Ascending aorta (tissue), 2 donors: ENCODE measurements around the gene PITPNC1. TPM values are rescaled to one million over a fixed set of nuclear protein-coding genes. Genes with fewer than 3 reads are reported as not detected.
"Not testable (repeated sequence)": the region's sequence is repeated elsewhere in the genome, so short reads cannot be mapped to it uniquely, and the experiment has no call there.

Experiments used
- DNase-seq, 2 donors: peaks; one replicate each; pipeline ENCODE4 v3.0.0-alpha.2; 2019; ENCODE audit warnings: low spot score in 2 of 2
- H3K27ac ChIP-seq, 2 donors: fragments of 200-600 bp; sonication (generic); one replicate each; pipeline ENCODE4 v1.5.1; 2016 to 2017; ENCODE audit warnings: mild to moderate bottlenecking in 1 of 2
- H3K27me3 ChIP-seq: fragments of 200-600 bp; sonication (generic); one replicate; pipeline ENCODE4 v1.5.1; 2017
- H3K36me3 ChIP-seq, 2 donors: fragments of 200-600 bp; sonication (generic); one replicate each; pipeline ENCODE4 v1.5.1; 2016
- H3K4me1 ChIP-seq, 2 donors: fragments of 200-600 bp; sonication (generic); one replicate each; pipeline ENCODE4 v1.5.1; 2016 to 2017; ENCODE audit warnings: mild to moderate bottlenecking in 1 of 2
- H3K4me3 ChIP-seq, 2 donors: fragments of 200-600 bp; sonication (generic); one replicate each; pipeline ENCODE4 v1.5.1; 2016 to 2017; ENCODE audit warnings: mild to moderate bottlenecking in 1 of 2
- H3K9me3 ChIP-seq, 2 donors: fragments of 200-600 bp; sonication (generic); one replicate each; pipeline ENCODE4 v1.5.1; 2016
- CTCF ChIP-seq, 3 experiments: fragments of 200-600 bp in 2 of 3; fragments of 450-650 bp in 1 of 3; sonication (generic) in 2 of 3; IDR thresholded peaks; one replicate each; pipeline ENCODE4 v1.5.1; 2016 to 2019; ENCODE audit warnings: antibody characterized with exemption in 3 of 3, mild to moderate bottlenecking in 1 of 3, moderate library complexity in 1 of 3
- intact Hi-C: fragments of 100-400 bp; cut with DNase I; formaldehyde crosslinking; loops from one replicate; pipeline ENCODE4 v1.15.1; 2023
- total RNA-seq: library from RNA; depleted of rRNA; stranded (reverse); fragments of >200 nt; gene quantifications from one replicate; pipeline ENCODE4 v1.1.0, GENCODE V29; 2016

The PITPNC1 gene
- total RNA-seq, 1 donor from 2014 or later: 10.9 TPM

- DNase-seq: no peak
- Histone ChIP-seq H3K27ac (no peak overlapping the region), H3K27me3 (no peaks in the 10 kb centered on the region), H3K4me3 (no peak overlapping the region), H3K4me1 (no peaks in the 10 kb centered on the region), H3K36me3 (no peaks in the 10 kb centered on the region), H3K9me3 (no peaks in the 10 kb centered on the region)
- intact Hi-C loops: no loop called here
- no peak for TF ChIP-seq CTCF (IDR thresholded peaks at IDR 0.05)
Measured at GRCh38 chr17:67638871-67639270, 261.8 kb downstream of the PITPNC1 start.

- Histone ChIP-seq H3K4me3 (no peak overlapping the region), H3K4me1 (no peaks in the 10 kb centered on the region), H3K9me3 (no peaks in the 10 kb centered on the region), H3K36me3 (no peaks in the 10 kb centered on the region), H3K27ac (no peak overlapping the region), H3K27me3 (no peaks in the 10 kb centered on the region)
- no peak for DNase-seq
- no peak for TF ChIP-seq CTCF (IDR thresholded peaks at IDR 0.05)
- intact Hi-C loops: no loop called here
Measured at GRCh38 chr17:67639555-67639954, 262.5 kb downstream of the PITPNC1 start.

GRCh38 chr17:67639979-67640378 is 262.9 kb downstream of the PITPNC1 start:
- H3K27me3 ChIP-seq: no peaks in the 10 kb centered on the region
- no peaks in the 10 kb centered on the region for H3K9me3 ChIP-seq
- intact Hi-C loops: no loop called here
- H3K4me1 ChIP-seq: no peaks in the 10 kb centered on the region
- TF ChIP-seq CTCF (IDR thresholded peaks at IDR 0.05): no peak
- no peaks in the 10 kb centered on the region for H3K36me3 ChIP-seq
- DNase-seq: no peak
- H3K4me3 ChIP-seq: no peak overlapping the region
- no peak overlapping the region for H3K27ac ChIP-seq

- intact Hi-C loops: no loop called here
- no peaks in the 10 kb centered on the region for H3K36me3 ChIP-seq
- H3K27me3 ChIP-seq: no peaks in the 10 kb centered on the region
- no peak overlapping the region for H3K4me3 ChIP-seq
- no peak for TF ChIP-seq CTCF (IDR thresholded peaks at IDR 0.05)
- no peaks in the 10 kb centered on the region for H3K9me3 ChIP-seq
- no peak overlapping the region for H3K27ac ChIP-seq
- no peaks in the 10 kb centered on the region for H3K4me1 ChIP-seq
- DNase-seq: no peak
Measured at GRCh38 chr17:67642488-67642887, 265.4 kb downstream of the PITPNC1 start.

- no peak overlapping the region for H3K4me3 ChIP-seq
- no peak for TF ChIP-seq CTCF (IDR thresholded peaks at IDR 0.05)
- no peaks in the 10 kb centered on the region for H3K4me1 ChIP-seq
- H3K27ac ChIP-seq: no peak overlapping the region
- DNase-seq: no peak
- intact Hi-C loops: no loop called here
- H3K9me3 ChIP-seq: no peaks in the 10 kb centered on the region
- no peaks in the 10 kb centered on the region for H3K36me3 ChIP-seq
- H3K27me3 ChIP-seq: no peaks in the 10 kb centered on the region
Measured at GRCh38 chr17:67644061-67644460, 267.0 kb downstream of the PITPNC1 start.

GRCh38 chr17:67645195-67645594 is 268.1 kb downstream of the PITPNC1 start:
- H3K27ac ChIP-seq, H3K4me3 ChIP-seq, H3K9me3 ChIP-seq, DNase-seq, H3K27me3 ChIP-seq, H3K36me3 ChIP-seq, H3K4me1 ChIP-seq, intact Hi-C loops: not testable (repeated sequence)
